Fibroblast of lung (primary cell): Measurements from ENCODE around the gene MRPL46. TPM values are rescaled to one million over a fixed set of nuclear protein-coding genes. Genes with fewer than 3 reads are reported as not detected.

ENCODE experiments used
- DNase-seq, 2 donors: peaks; one replicate each; pipeline versions ENCODE4 v3.0.0 to v3.0.0-alpha.2; 2010; ENCODE audit warnings: low read depth in 2 of 2
- H2AFZ ChIP-seq: 2 replicates; pipeline ENCODE4 v1.5.1; 2012; ENCODE audit warnings: low read length, control low read depth, inconsistent platforms
- H3K27ac ChIP-seq: 2 replicates; pipeline ENCODE4 v1.5.1; 2011; ENCODE audit warnings: low read length, control low read depth; ENCODE audit not compliant: insufficient read depth
- H3K27me3 ChIP-seq: 2 replicates; pipeline ENCODE4 v1.5.1; 2011; ENCODE audit warnings: mild to moderate bottlenecking, low read length; ENCODE audit not compliant: control insufficient read depth, insufficient read depth
- H3K36me3 ChIP-seq: 2 replicates; pipeline ENCODE4 v1.5.1; 2011; ENCODE audit warnings: low read length; ENCODE audit not compliant: control insufficient read depth, insufficient read depth
- H3K4me1 ChIP-seq: 2 replicates; pipeline ENCODE4 v1.5.1; 2011; ENCODE audit warnings: low read length; ENCODE audit not compliant: control insufficient read depth, insufficient read depth; ENCODE audit errors: extremely low read depth
- H3K4me2 ChIP-seq: 2 replicates; pipeline ENCODE4 v1.5.1; 2011; ENCODE audit warnings: low read length, control low read depth; ENCODE audit not compliant: insufficient read depth; ENCODE audit errors: extremely low read depth
- H3K4me3 ChIP-seq, 4 experiments: fragments of 200-600 bp in 1 of 4; sonication (generic) in 1 of 4; replicated peaks in 1 of 4; 2 replicates each; pipeline ENCODE4 v1.5.1; 2011 to 2016; ENCODE audit warnings: low read length in 4 of 4, low read depth in 3 of 4, mild to moderate bottlenecking in 3 of 4, control low read depth in 2 of 4, inconsistent platforms in 1 of 4, mixed read lengths in 1 of 4; ENCODE audit not compliant: insufficient read depth in 1 of 4; ENCODE audit errors: control extremely low read depth in 1 of 4
- H3K79me2 ChIP-seq: 2 replicates; pipeline ENCODE4 v1.5.1; 2012; ENCODE audit warnings: mild to moderate bottlenecking, low read length, inconsistent platforms; ENCODE audit not compliant: control insufficient read depth, insufficient read depth
- H3K9ac ChIP-seq: 2 replicates; pipeline ENCODE4 v1.5.1; 2011; ENCODE audit warnings: mild to moderate bottlenecking, low read length, control low read depth; ENCODE audit not compliant: insufficient read depth
- H3K9me3 ChIP-seq: 2 replicates; pipeline ENCODE4 v1.5.1; 2012; ENCODE audit warnings: low read depth, low read length; ENCODE audit not compliant: control insufficient read depth, insufficient read depth
- H4K20me1 ChIP-seq: 2 replicates; pipeline ENCODE4 v1.5.1; 2011; ENCODE audit warnings: low read length; ENCODE audit not compliant: control insufficient read depth, insufficient read depth; ENCODE audit errors: extremely low read depth
- EZH2 ChIP-seq: IDR thresholded peaks from 2 replicates; pipeline ENCODE4 v1.5.1; 2012; ENCODE audit warnings: low read length, control low read depth, mild to moderate bottlenecking; ENCODE audit errors: missing control alignments
- polyA plus RNA-seq, 2 donors: library from polyadenylated mRNA; depleted of rRNA in 1 of 2; stranded (reverse) in 1 of 2; unstranded in 1 of 2; fragments of >200 nt; gene quantifications; 2 replicates each; pipeline ENCODE4 v1.2.1, GENCODE V29; 2011 to 2012; ENCODE audit warnings: missing spikeins in 1 of 2
- total RNA-seq: library from RNA; depleted of rRNA; stranded (reverse); fragments of >200 nt; gene quantifications from 2 replicates; pipeline ENCODE4 v1.2.1, GENCODE V29; 2014
- TF ChIP-seq, protein P1 (sequence below), 2 donors: IDR thresholded peaks in 1 of 2; conservative IDR thresholded peaks in 1 of 2; 1 replicate in 1 of 2; 2 replicates in 1 of 2; pipeline ENCODE4 v1.5.1; 2011 to 2012; ENCODE audit warnings: low read length in 2 of 2, control low read depth in 1 of 2, inconsistent platforms in 1 of 2, low read depth in 1 of 2, mild to moderate bottlenecking in 1 of 2

Gene MRPL46
- total and polyA plus RNA-seq, 2 donors (not counting 1 experiment from before 2014, with no cell fraction given), result 13.7 to 21.4 TPM

DNA sequence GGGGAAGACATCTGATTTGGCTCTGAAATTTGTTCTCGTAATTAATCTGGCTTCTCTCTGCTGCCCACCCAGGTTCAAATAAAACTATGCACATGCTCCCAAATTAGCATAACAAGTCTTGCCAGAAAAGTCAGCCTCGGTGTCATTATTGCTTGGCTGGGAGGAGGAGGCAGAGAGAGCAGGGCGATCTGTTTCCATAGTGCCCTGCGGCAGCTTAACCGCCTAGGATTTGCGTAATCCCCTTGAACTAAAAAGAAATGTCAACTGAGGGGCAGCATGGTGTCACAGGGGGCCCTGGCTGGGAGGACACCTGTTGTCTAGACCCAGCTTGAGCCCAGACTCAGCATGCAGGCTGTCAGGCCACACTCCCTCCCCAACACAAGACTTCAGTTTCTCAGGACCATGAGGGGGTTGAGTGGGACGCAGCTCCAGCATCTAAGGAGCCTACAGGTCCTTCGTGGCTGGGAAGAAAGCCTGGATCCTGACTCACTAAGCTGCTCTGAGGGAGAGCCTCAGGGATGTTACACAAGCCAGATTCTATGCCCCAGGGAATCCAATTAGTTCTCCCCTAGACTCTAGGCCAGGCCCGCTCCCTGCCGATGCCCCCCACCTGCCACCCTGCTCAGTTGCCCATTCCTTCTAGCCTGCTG, 17.6 kb upstream of the MRPL46 start:
- Histone ChIP-seq H3K9me3 (no peaks in the 10 kb centered on the region), H3K36me3 (no peaks in the 10 kb centered on the region), H3K4me1 (no peaks in the 10 kb centered on the region), H3K27ac (no peak overlapping the region), H3K79me2 (no peaks in the 10 kb centered on the region), H3K4me3 (no peak overlapping the region), H4K20me1 (no peaks in the 10 kb centered on the region), H3K9ac (no peak overlapping the region), H2AFZ (no peak overlapping the region), H3K4me2 (no peak overlapping the region), H3K27me3 (no peaks in the 10 kb centered on the region)
- no peak for TF ChIP-seq EZH2
- TF ChIP-seq, protein P1, sequence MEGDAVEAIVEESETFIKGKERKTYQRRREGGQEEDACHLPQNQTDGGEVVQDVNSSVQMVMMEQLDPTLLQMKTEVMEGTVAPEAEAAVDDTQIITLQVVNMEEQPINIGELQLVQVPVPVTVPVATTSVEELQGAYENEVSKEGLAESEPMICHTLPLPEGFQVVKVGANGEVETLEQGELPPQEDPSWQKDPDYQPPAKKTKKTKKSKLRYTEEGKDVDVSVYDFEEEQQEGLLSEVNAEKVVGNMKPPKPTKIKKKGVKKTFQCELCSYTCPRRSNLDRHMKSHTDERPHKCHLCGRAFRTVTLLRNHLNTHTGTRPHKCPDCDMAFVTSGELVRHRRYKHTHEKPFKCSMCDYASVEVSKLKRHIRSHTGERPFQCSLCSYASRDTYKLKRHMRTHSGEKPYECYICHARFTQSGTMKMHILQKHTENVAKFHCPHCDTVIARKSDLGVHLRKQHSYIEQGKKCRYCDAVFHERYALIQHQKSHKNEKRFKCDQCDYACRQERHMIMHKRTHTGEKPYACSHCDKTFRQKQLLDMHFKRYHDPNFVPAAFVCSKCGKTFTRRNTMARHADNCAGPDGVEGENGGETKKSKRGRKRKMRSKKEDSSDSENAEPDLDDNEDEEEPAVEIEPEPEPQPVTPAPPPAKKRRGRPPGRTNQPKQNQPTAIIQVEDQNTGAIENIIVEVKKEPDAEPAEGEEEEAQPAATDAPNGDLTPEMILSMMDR (conservative IDR thresholded peaks at IDR 0.05 in 1 of 2, IDR thresholded peaks at IDR 0.05 in 1 of 2; ENCODE audit: low read depth in 1 of 2, low read length in 2 of 2), result no peak
- peak; percentile 15 to 45 for DNase-seq

- no peak for DNase-seq
- TF ChIP-seq EZH2, result no peak
- TF ChIP-seq, protein P1 (conservative IDR thresholded peaks at IDR 0.05 in 1 of 2, IDR thresholded peaks at IDR 0.05 in 1 of 2; ENCODE audit: low read depth in 1 of 2, low read length in 2 of 2), result no peak
- no peak overlapping the region for H3K4me2 ChIP-seq
Measured at GRCh38 chr15:88482263-88482662, 15.1 kb upstream of the MRPL46 start.

DNA sequence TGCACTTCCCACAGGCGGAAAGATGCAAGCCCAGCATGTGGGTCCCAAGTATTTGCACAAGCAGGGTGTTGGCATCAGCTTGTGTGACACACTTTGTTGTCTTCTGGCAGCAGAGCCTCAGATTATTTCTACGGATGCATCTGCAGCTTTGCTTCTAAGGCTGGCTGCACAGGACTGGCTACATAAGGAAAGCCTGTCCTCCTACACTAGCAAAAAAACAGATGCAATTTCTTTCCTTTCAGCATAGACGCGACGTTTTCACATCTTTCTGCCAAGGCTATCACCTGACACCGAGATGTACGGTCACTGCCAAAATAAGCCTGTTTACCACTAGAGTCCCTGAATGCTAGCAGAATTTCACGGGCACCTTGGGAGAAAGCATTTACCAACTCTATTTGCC, 13.8 kb upstream of the MRPL46 start:
- no peaks in the 10 kb centered on the region for H3K9me3 ChIP-seq
- H3K9ac ChIP-seq, result no peak overlapping the region
- no peaks in the 10 kb centered on the region for H4K20me1 ChIP-seq
- no peak overlapping the region for H2AFZ ChIP-seq
- H3K36me3 ChIP-seq, result peaks cover 2% of the 10 kb centered on the region
- TF ChIP-seq EZH2, result no peak
- TF ChIP-seq, protein P1 (conservative IDR thresholded peaks at IDR 0.05 in 1 of 2, IDR thresholded peaks at IDR 0.05 in 1 of 2; ENCODE audit: low read depth in 1 of 2, low read length in 2 of 2), result no peak
- H3K27ac ChIP-seq, result no peak overlapping the region
- no peak overlapping the region for H3K4me3 ChIP-seq
- no peak overlapping the region for H3K4me2 ChIP-seq
- H3K79me2 ChIP-seq, result no peaks in the 10 kb centered on the region
- no peak for DNase-seq
- peaks cover 3% of the 10 kb centered on the region for H3K4me1 ChIP-seq
- H3K27me3 ChIP-seq, result no peaks in the 10 kb centered on the region

More at GRCh38 chr15:88482263-88482662, 15.1 kb upstream of the MRPL46 start:
- H4K20me1 ChIP-seq, result no peaks in the 10 kb centered on the region
- no peaks in the 10 kb centered on the region for H3K4me1 ChIP-seq
- H3K9me3 ChIP-seq, result no peaks in the 10 kb centered on the region
- peaks cover 2% of the 10 kb centered on the region for H3K36me3 ChIP-seq
- H2AFZ ChIP-seq, result no peak overlapping the region
- no peak overlapping the region for H3K9ac ChIP-seq
- H3K27ac ChIP-seq, result no peak overlapping the region
- no peaks in the 10 kb centered on the region for H3K27me3 ChIP-seq
- H3K4me3 ChIP-seq, result no peak overlapping the region
- no peaks in the 10 kb centered on the region for H3K79me2 ChIP-seq
